PC-9 (cell line): Measurements from ENCODE around the gene COX5A.

Experiments
- EZH2 ChIP-seq: fragments of 200-600 bp; sonication (generic); IDR thresholded peaks from 2 replicates; pipeline ENCODE4 v1.8.0; 2017; ENCODE audit warnings: antibody characterized with exemption, low read depth
- TF ChIP-seq, protein P1 (sequence below): fragments of 200-600 bp; sonication (generic); conservative IDR thresholded peaks from 2 replicates; pipeline ENCODE4 v1.6.1; 2017; ENCODE audit warnings: mixed run types, antibody characterized with exemption, mild to moderate bottlenecking, moderate library complexity

DNA sequence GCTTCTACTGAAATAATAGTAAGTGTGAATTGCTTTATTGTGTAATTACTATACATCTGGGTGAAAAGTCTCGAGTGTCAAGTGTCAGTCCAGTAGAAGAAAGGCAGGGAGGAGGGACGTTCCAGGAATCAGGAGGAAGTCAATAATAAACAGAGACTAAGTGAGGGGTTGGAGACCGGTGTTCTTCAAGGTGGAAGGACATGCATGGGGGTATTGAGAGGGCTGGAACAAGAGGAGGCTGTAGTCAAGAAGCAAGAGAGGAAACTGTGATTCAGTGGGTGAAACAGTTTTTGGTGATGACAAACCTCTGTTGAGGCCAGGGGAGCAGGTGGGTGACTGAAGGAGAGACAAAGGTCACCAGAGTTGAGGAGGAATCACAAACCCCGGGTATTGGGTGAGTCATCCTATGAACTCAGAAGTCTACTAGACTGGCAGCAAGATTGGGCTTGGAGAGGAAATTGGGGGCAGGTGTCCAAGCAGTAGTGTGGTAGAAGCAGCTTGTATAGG, 45.9 kb upstream of the COX5A start:
- TF ChIP-seq, protein P1, sequence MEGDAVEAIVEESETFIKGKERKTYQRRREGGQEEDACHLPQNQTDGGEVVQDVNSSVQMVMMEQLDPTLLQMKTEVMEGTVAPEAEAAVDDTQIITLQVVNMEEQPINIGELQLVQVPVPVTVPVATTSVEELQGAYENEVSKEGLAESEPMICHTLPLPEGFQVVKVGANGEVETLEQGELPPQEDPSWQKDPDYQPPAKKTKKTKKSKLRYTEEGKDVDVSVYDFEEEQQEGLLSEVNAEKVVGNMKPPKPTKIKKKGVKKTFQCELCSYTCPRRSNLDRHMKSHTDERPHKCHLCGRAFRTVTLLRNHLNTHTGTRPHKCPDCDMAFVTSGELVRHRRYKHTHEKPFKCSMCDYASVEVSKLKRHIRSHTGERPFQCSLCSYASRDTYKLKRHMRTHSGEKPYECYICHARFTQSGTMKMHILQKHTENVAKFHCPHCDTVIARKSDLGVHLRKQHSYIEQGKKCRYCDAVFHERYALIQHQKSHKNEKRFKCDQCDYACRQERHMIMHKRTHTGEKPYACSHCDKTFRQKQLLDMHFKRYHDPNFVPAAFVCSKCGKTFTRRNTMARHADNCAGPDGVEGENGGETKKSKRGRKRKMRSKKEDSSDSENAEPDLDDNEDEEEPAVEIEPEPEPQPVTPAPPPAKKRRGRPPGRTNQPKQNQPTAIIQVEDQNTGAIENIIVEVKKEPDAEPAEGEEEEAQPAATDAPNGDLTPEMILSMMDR, result no peak
- TF ChIP-seq EZH2, result no peak
